KMS-11 (cell line): Measurements from ENCODE around the gene KIAA0319L.
"Not testable (repeated sequence)": the region's sequence is repeated elsewhere in the genome, so short reads cannot be mapped to it uniquely, and the experiment has no call there.

Experiments
- H2AFZ ChIP-seq: fragments of 200-600 bp; sonication (generic); 2 replicates; pipeline ENCODE4 v1.6.1; 2016; ENCODE audit warnings: antibody characterized with exemption, mixed run types, low read depth
- H3K27ac ChIP-seq: fragments of 200-600 bp; sonication (generic); 2 replicates; pipeline ENCODE4 v1.6.1; 2016; ENCODE audit warnings: mild to moderate bottlenecking, mixed run types
- H3K27me3 ChIP-seq: fragments of 200-600 bp; sonication (generic); 2 replicates; pipeline ENCODE4 v1.6.1; 2017; ENCODE audit warnings: mild to moderate bottlenecking, low read depth, mixed run types, moderate library complexity; ENCODE audit not compliant: insufficient read depth
- H3K36me3 ChIP-seq: fragments of 200-600 bp; sonication (generic); 2 replicates; pipeline ENCODE4 v1.6.1; 2017; ENCODE audit warnings: mild to moderate bottlenecking, mixed run types; ENCODE audit not compliant: insufficient read depth
- H3K4me1 ChIP-seq: fragments of 200-600 bp; sonication (generic); 2 replicates; pipeline ENCODE4 v1.6.1; 2016; ENCODE audit warnings: mild to moderate bottlenecking, low read depth, mixed run types; ENCODE audit not compliant: poor library complexity, severe bottlenecking
- H3K4me2 ChIP-seq: fragments of 200-600 bp; sonication (generic); 2 replicates; pipeline ENCODE4 v1.7.0; 2016; ENCODE audit warnings: mild to moderate bottlenecking, mixed run types
- H3K4me3 ChIP-seq: fragments of 200-600 bp; sonication (generic); IDR thresholded peaks from 2 replicates; pipeline ENCODE4 v1.6.1; 2017; ENCODE audit warnings: low read depth, low read length, mixed read lengths; ENCODE audit not compliant: insufficient read depth
- H3K79me2 ChIP-seq: fragments of 200-600 bp; sonication (generic); 2 replicates; pipeline ENCODE4 v1.6.1; 2016; ENCODE audit warnings: low read depth, mixed run types; ENCODE audit not compliant: insufficient read depth
- H3K9ac ChIP-seq: fragments of 200-600 bp; sonication (generic); 2 replicates; pipeline ENCODE4 v1.6.1; 2016; ENCODE audit warnings: mild to moderate bottlenecking, mixed run types
- H4K20me1 ChIP-seq: fragments of 200-600 bp; sonication (generic); 2 replicates; pipeline ENCODE4 v1.6.1; 2016; ENCODE audit warnings: mild to moderate bottlenecking, mixed run types; ENCODE audit not compliant: insufficient read depth
- CTCF ChIP-seq: fragments of 200-600 bp; sonication (generic); conservative IDR thresholded peaks from 2 replicates; pipeline ENCODE4 v1.6.1; 2017; ENCODE audit warnings: low read depth, mild to moderate bottlenecking, antibody characterized with exemption, low read length, moderate library complexity, mixed read lengths

Gene KIAA0319L

GRCh38 chr1:35587736-35588135, 30.5 kb upstream of the KIAA0319L start:
- Histone ChIP-seq H3K4me2 (no peak overlapping the region), H3K27me3 (no peaks in the 10 kb centered on the region), H2AFZ (no peak overlapping the region), H4K20me1 (no peaks in the 10 kb centered on the region), H3K36me3 (no peaks in the 10 kb centered on the region), H3K4me3 (no peak overlapping the region), H3K9ac (no peak overlapping the region), H3K79me2 (no peaks in the 10 kb centered on the region), H3K4me1 (no peaks in the 10 kb centered on the region), H3K27ac (no peak overlapping the region)
- TF ChIP-seq CTCF: no peak

GRCh38 chr1:35586808-35587207, 29.6 kb upstream of the KIAA0319L start:
- H3K27ac ChIP-seq: no peak overlapping the region
- H2AFZ ChIP-seq: no peak overlapping the region
- H3K4me1 ChIP-seq: no peaks in the 10 kb centered on the region
- no peak for TF ChIP-seq CTCF
- H3K4me2 ChIP-seq: no peak overlapping the region
- H3K79me2 ChIP-seq: no peaks in the 10 kb centered on the region
- no peak overlapping the region for H3K4me3 ChIP-seq
- no peak overlapping the region for H3K9ac ChIP-seq
- no peaks in the 10 kb centered on the region for H3K36me3 ChIP-seq
- H3K27me3 ChIP-seq: no peaks in the 10 kb centered on the region
- H4K20me1 ChIP-seq: no peaks in the 10 kb centered on the region

- H4K20me1 ChIP-seq, H3K79me2 ChIP-seq, H3K27me3 ChIP-seq: not testable (repeated sequence)
Measured at GRCh38 chr1:35585805-35586204, 28.6 kb upstream of the KIAA0319L start.

GRCh38 chr1:35585281-35585680, 28.1 kb upstream of the KIAA0319L start:
- Histone ChIP-seq H4K20me1 (no peaks in the 10 kb centered on the region), H3K27me3 (no peaks in the 10 kb centered on the region), H3K4me3 (no peak overlapping the region), H3K4me1 (no peaks in the 10 kb centered on the region), H3K79me2 (no peaks in the 10 kb centered on the region), H3K36me3 (no peaks in the 10 kb centered on the region), H2AFZ (no peak overlapping the region), H3K9ac (no peak overlapping the region), H3K4me2 (no peak overlapping the region), H3K27ac (no peak overlapping the region)
- no peak for TF ChIP-seq CTCF

More at GRCh38 chr1:35585805-35586204, 28.6 kb upstream of the KIAA0319L start:
- H3K27ac ChIP-seq, H3K9ac ChIP-seq, H3K4me3 ChIP-seq, H3K36me3 ChIP-seq, H2AFZ ChIP-seq, H3K4me2 ChIP-seq, H3K4me1 ChIP-seq: not testable (repeated sequence)

GRCh38 chr1:35581621-35582020, 24.4 kb upstream of the KIAA0319L start:
- not testable (repeated sequence) for H3K27ac ChIP-seq, H3K36me3 ChIP-seq, H3K27me3 ChIP-seq, H2AFZ ChIP-seq, H4K20me1 ChIP-seq, H3K9ac ChIP-seq, H3K4me3 ChIP-seq, H3K79me2 ChIP-seq, H3K4me2 ChIP-seq, H3K4me1 ChIP-seq
